ENCODE results near the gene SLC45A2.
"Not testable (repeated sequence)": the region's sequence is repeated elsewhere in the genome, so short reads cannot be mapped to it uniquely, and the experiment has no call there.

The SLC45A2 gene, protein sequence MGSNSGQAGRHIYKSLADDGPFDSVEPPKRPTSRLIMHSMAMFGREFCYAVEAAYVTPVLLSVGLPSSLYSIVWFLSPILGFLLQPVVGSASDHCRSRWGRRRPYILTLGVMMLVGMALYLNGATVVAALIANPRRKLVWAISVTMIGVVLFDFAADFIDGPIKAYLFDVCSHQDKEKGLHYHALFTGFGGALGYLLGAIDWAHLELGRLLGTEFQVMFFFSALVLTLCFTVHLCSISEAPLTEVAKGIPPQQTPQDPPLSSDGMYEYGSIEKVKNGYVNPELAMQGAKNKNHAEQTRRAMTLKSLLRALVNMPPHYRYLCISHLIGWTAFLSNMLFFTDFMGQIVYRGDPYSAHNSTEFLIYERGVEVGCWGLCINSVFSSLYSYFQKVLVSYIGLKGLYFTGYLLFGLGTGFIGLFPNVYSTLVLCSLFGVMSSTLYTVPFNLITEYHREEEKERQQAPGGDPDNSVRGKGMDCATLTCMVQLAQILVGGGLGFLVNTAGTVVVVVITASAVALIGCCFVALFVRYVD

DNA sequence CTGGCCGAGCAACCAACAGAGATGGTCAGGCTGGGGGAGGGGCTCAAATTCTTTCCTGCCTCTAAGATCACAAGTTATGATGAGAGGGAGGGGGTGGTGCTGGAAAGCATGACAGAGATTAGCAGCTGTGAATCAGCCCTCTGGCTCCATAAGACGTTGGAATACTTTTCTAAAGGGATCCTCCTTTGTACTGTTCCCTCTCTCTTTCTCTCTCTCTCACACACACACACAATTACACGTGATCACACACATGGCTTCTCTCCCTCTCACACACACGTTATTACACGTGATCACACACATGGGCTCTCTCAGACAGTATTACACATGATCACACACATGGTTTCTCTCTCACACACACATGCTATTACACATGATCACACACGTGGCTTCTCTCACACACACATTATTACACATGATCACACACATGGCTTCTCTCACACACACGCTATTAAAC, at the start of gene SLC45A2:
Gene SLC45A2, minus strand, starts transcription at position 23 of the 454 bp plus-strand sequence. CDS start 110 bp downstream, outside the sequence.
- no peaks in the 10 kb centered on the region for H4K20me1 ChIP-seq (ENCODE audit: insufficient read depth, low read length)
- H2AFZ ChIP-seq (ENCODE audit: low read length) = no peak within 1 kb of the TSS
- H3K79me2 ChIP-seq (ENCODE audit: insufficient read depth, low read length) = no peaks in the 10 kb centered on the region
- peaks cover 13% of the 10 kb centered on the region; the same call in 1 of the 2 replicates for H3K36me3 ChIP-seq (ENCODE audit: insufficient read depth, low read length)
- H3K27me3 ChIP-seq (ENCODE audit: insufficient read depth, low read length) = no peaks in the 10 kb centered on the region
- no peaks in the 10 kb centered on the region for H3K9me2 ChIP-seq (ENCODE audit: low read depth, low read length)
- TF ChIP-seq, protein P1, sequence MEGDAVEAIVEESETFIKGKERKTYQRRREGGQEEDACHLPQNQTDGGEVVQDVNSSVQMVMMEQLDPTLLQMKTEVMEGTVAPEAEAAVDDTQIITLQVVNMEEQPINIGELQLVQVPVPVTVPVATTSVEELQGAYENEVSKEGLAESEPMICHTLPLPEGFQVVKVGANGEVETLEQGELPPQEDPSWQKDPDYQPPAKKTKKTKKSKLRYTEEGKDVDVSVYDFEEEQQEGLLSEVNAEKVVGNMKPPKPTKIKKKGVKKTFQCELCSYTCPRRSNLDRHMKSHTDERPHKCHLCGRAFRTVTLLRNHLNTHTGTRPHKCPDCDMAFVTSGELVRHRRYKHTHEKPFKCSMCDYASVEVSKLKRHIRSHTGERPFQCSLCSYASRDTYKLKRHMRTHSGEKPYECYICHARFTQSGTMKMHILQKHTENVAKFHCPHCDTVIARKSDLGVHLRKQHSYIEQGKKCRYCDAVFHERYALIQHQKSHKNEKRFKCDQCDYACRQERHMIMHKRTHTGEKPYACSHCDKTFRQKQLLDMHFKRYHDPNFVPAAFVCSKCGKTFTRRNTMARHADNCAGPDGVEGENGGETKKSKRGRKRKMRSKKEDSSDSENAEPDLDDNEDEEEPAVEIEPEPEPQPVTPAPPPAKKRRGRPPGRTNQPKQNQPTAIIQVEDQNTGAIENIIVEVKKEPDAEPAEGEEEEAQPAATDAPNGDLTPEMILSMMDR (IDR thresholded peaks at IDR 0.05; ENCODE audit: low read length) = no peak
- no peak for TF ChIP-seq EZH2 (IDR thresholded peaks at IDR 0.05; ENCODE audit: borderline replicate concordance, low read length)
- H3K4me2 ChIP-seq (ENCODE audit: low read length) = no peak within 1 kb of the TSS
- no peaks in the 10 kb centered on the region for H3K4me1 ChIP-seq (ENCODE audit: insufficient read depth, low read length, severe bottlenecking)
- no peak within 1 kb of the TSS for H3K27ac ChIP-seq (ENCODE audit: low read depth, low read length, poor library complexity, severe bottlenecking)
- no peaks in the 10 kb centered on the region for H3F3A ChIP-seq (ENCODE audit: insufficient read depth, low read length)
- peaks cover 5% of the 10 kb centered on the region; the same call in 1 of the 2 replicates for H3K9me3 ChIP-seq (ENCODE audit: low read length)
- H3K9ac ChIP-seq (ENCODE audit: low read length) = no peak within 1 kb of the TSS
- no peak within 1 kb of the TSS for H3K4me3 ChIP-seq (ENCODE audit: low read depth, low read length, poor library complexity, severe bottlenecking)

DNA sequence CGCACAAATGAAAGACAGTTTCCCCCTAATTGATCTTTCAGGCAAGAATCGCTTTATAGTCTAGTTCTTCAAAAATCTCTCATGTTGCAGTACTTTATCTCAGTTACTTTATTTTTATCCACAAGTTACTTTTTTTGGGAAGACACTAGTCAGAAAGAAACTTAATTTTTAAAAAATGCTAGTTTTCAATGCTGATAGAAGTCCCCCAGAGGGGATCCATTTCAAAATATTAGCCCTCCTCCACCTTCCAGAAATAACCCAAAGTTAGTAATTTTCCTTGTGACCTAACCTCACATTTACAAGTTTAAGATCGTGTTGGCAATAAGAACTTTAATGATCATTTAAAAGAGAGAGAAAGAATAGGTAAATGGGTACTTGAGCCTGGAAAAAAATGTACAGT, 47.5 kb upstream of the SLC45A2 start:
- Histone ChIP-seq H3K9me3 (ENCODE audit: low read length) (no peaks in the 10 kb centered on the region), H3K4me2 (ENCODE audit: low read length) (no peak overlapping the region), H3K36me3 (ENCODE audit: insufficient read depth, low read length) (no peaks in the 10 kb centered on the region; the same call in 1 of the 2 replicates), H3K79me2 (ENCODE audit: insufficient read depth, low read length) (no peaks in the 10 kb centered on the region), H4K20me1 (ENCODE audit: insufficient read depth, low read length) (no peaks in the 10 kb centered on the region), H3K4me3 (ENCODE audit: low read depth, low read length, poor library complexity, severe bottlenecking) (no peak overlapping the region), H3K27me3 (ENCODE audit: insufficient read depth, low read length) (no peaks in the 10 kb centered on the region), H3K27ac (ENCODE audit: low read depth, low read length, poor library complexity, severe bottlenecking) (no peak overlapping the region), H3K9ac (ENCODE audit: low read length) (no peak overlapping the region), H2AFZ (ENCODE audit: low read length) (no peak overlapping the region), H3K4me1 (ENCODE audit: insufficient read depth, low read length, severe bottlenecking) (no peaks in the 10 kb centered on the region), H3K9me2 (ENCODE audit: low read depth, low read length) (no peaks in the 10 kb centered on the region), H3F3A (ENCODE audit: insufficient read depth, low read length) (no peaks in the 10 kb centered on the region)
- TF ChIP-seq, protein P1 (IDR thresholded peaks at IDR 0.05; ENCODE audit: low read length) = no peak
- no peak for TF ChIP-seq EZH2 (IDR thresholded peaks at IDR 0.05; ENCODE audit: borderline replicate concordance, low read length)

DNA sequence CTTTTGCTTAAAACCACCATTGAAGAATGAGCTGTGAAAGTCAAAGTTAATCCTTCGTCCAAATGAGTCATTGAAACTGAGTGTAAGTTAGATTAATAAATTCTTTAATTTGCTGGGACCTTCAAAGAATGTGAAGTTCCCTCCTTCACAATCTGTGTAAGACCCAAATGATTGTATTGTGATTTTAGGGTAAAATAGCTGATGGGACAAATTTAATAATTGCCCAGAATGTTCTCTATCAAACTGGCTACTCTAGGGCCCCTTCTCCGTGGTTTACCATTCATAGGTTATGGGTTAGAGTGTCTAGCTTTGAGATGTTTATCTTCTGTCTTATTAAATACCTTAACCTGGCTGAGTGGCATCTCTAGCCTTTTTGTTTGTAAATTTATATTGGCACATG, 46.6 kb upstream of the SLC45A2 start:
- Histone ChIP-seq H3K4me1 (ENCODE audit: insufficient read depth, low read length, severe bottlenecking) (no peaks in the 10 kb centered on the region), H3K4me3 (ENCODE audit: low read depth, low read length, poor library complexity, severe bottlenecking) (no peak overlapping the region), H3K9me3 (ENCODE audit: low read length) (no peaks in the 10 kb centered on the region), H3K4me2 (ENCODE audit: low read length) (no peak overlapping the region), H3K27ac (ENCODE audit: low read depth, low read length, poor library complexity, severe bottlenecking) (no peak overlapping the region), H3K27me3 (ENCODE audit: insufficient read depth, low read length) (no peaks in the 10 kb centered on the region), H3F3A (ENCODE audit: insufficient read depth, low read length) (no peaks in the 10 kb centered on the region), H3K79me2 (ENCODE audit: insufficient read depth, low read length) (no peaks in the 10 kb centered on the region), H3K9me2 (ENCODE audit: low read depth, low read length) (no peaks in the 10 kb centered on the region), H2AFZ (ENCODE audit: low read length) (no peak overlapping the region), H3K9ac (ENCODE audit: low read length) (no peak overlapping the region), H4K20me1 (ENCODE audit: insufficient read depth, low read length) (no peaks in the 10 kb centered on the region), H3K36me3 (ENCODE audit: insufficient read depth, low read length) (no peaks in the 10 kb centered on the region; the same call in 1 of the 2 replicates)
- TF ChIP-seq, protein P1 (IDR thresholded peaks at IDR 0.05; ENCODE audit: low read length) = no peak
- no peak for TF ChIP-seq EZH2 (IDR thresholded peaks at IDR 0.05; ENCODE audit: borderline replicate concordance, low read length)

DNA sequence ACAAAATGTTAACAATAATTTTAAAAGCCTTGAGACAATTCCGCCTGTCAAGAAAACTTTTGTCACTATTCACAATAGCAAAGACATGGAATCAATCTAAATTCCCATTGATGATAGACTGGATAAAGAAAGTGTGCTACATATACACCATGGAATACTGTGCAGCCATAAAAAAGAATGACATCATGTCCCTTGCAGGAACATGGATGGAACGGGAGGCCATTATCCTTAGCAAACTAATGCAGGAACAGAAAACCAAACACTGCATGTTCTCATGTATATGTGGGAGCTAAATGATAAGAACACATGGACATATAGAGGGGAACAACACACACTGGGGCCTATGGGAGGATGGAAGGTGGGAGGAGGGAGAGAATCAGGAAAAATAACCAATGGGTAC, 46.1 kb upstream of the SLC45A2 start:
- not testable (repeated sequence) for H3F3A ChIP-seq (ENCODE audit: insufficient read depth, low read length); H3K4me2 ChIP-seq (ENCODE audit: low read length); H3K27me3 ChIP-seq (ENCODE audit: insufficient read depth, low read length); H3K79me2 ChIP-seq (ENCODE audit: insufficient read depth, low read length); H2AFZ ChIP-seq (ENCODE audit: low read length); H3K4me3 ChIP-seq (ENCODE audit: low read depth, low read length, poor library complexity, severe bottlenecking); H3K36me3 ChIP-seq (ENCODE audit: insufficient read depth, low read length); H3K9me2 ChIP-seq (ENCODE audit: low read depth, low read length); H3K9me3 ChIP-seq (ENCODE audit: low read length); H4K20me1 ChIP-seq (ENCODE audit: insufficient read depth, low read length); H3K9ac ChIP-seq (ENCODE audit: low read length); H3K27ac ChIP-seq (ENCODE audit: low read depth, low read length, poor library complexity, severe bottlenecking); H3K4me1 ChIP-seq (ENCODE audit: insufficient read depth, low read length, severe bottlenecking)

All from OCI-LY1 (cell line).